GM23338 (cell line): ENCODE data around the gene TXN. TPM values are rescaled to one million over a fixed set of nuclear protein-coding genes. Genes with fewer than 3 reads are reported as not detected.

Experiments
- ATAC-seq: fragments of 200-7000 bp; cut with Tn5 transposase; 3 replicates; pipeline ENCODE4 v1.9.1; 2020
- DNase-seq: peaks from one replicate; pipeline ENCODE4 v3.0.0-alpha.2; 2015; ENCODE audit warnings: low spot score
- H2AFZ ChIP-seq: fragments of 200-600 bp; sonication (generic); 2 replicates; pipeline ENCODE4 v1.8.0; 2016; ENCODE audit warnings: antibody characterized with exemption, mild to moderate bottlenecking, moderate library complexity
- H3F3A ChIP-seq: fragments of 200-600 bp; sonication (generic); replicated peaks from 2 replicates; pipeline ENCODE4 v1.8.0; 2017; ENCODE audit warnings: antibody characterized with exemption, mixed run types, low read depth
- H3K27ac ChIP-seq: fragments of 200-600 bp; sonication (generic); 2 replicates; pipeline ENCODE4 v1.6.1; 2016; ENCODE audit warnings: low read depth
- H3K27me3 ChIP-seq: fragments of 200-600 bp; sonication (generic); 2 replicates; pipeline ENCODE4 v1.8.0; 2016; ENCODE audit warnings: mild to moderate bottlenecking, mixed run types, moderate library complexity; ENCODE audit not compliant: insufficient read depth
- H3K36me3 ChIP-seq: fragments of 200-600 bp; sonication (generic); 2 replicates; pipeline ENCODE4 v1.8.0; 2016; ENCODE audit warnings: mild to moderate bottlenecking; ENCODE audit not compliant: insufficient read depth
- H3K4me1 ChIP-seq: fragments of 200-600 bp; sonication (generic); 2 replicates; pipeline ENCODE4 v1.8.0; 2016; ENCODE audit warnings: mild to moderate bottlenecking, moderate library complexity; ENCODE audit not compliant: insufficient read depth
- H3K4me2 ChIP-seq: fragments of 200-600 bp; sonication (generic); 2 replicates; pipeline ENCODE4 v1.7.1; 2017; ENCODE audit warnings: mixed run types
- H3K4me3 ChIP-seq: fragments of 200-600 bp; sonication (generic); 2 replicates; pipeline ENCODE4 v1.6.1; 2016; ENCODE audit warnings: mixed run types
- H3K79me2 ChIP-seq: fragments of 200-600 bp; sonication (generic); replicated peaks from 2 replicates; pipeline ENCODE4 v1.8.0; 2017; ENCODE audit warnings: mild to moderate bottlenecking; ENCODE audit not compliant: insufficient read depth
- H3K9me2 ChIP-seq: fragments of 200-600 bp; sonication (generic); 2 replicates; pipeline ENCODE4 v1.8.0; 2017; ENCODE audit not compliant: insufficient read depth
- H4K20me1 ChIP-seq: fragments of 200-600 bp; sonication (generic); replicated peaks from 2 replicates; pipeline ENCODE4 v1.8.0; 2017; ENCODE audit warnings: mild to moderate bottlenecking; ENCODE audit not compliant: insufficient read depth
- H3K27ac Mint-ChIP-seq: 2 replicates; pipeline ENCODE4 v1.8.0; 2020; ENCODE audit warnings: inconsistent platforms, mild to moderate bottlenecking, moderate library complexity, mixed read lengths
- H3K27me3 Mint-ChIP-seq: 3 replicates; pipeline ENCODE4 v1.8.0; 2022; ENCODE audit warnings: low read depth, mild to moderate bottlenecking, moderate library complexity, mixed read lengths, inconsistent platforms; ENCODE audit not compliant: insufficient read depth, poor library complexity
- H3K36me3 Mint-ChIP-seq: 3 replicates; pipeline ENCODE4 v1.8.0; 2021; ENCODE audit warnings: low read depth, mild to moderate bottlenecking, inconsistent platforms, moderate library complexity, mixed read lengths
- H3K4me1 Mint-ChIP-seq: 3 replicates; pipeline ENCODE4 v1.8.0; 2020; ENCODE audit warnings: mild to moderate bottlenecking, inconsistent platforms, mixed read lengths
- H3K4me3 Mint-ChIP-seq: 3 replicates; pipeline ENCODE4 v1.8.0; 2021; ENCODE audit warnings: moderate library complexity, mild to moderate bottlenecking, inconsistent platforms, mixed read lengths
- H3K9me3 Mint-ChIP-seq: 3 replicates; pipeline ENCODE4 v1.8.0; 2020; ENCODE audit warnings: moderate library complexity, mild to moderate bottlenecking, inconsistent platforms, mixed read lengths
- CREB1 ChIP-seq: fragments of 250-450 bp; sonication (Bioruptor Pico); IDR thresholded peaks from 2 replicates; pipeline ENCODE4 v1.5.0; 2020; ENCODE audit warnings: low read depth, mild to moderate bottlenecking, moderate library complexity
- EZH2phosphoT487 ChIP-seq: fragments of 200-600 bp; sonication (generic); IDR thresholded peaks from one replicate; pipeline ENCODE4 v1.8.1; 2018; ENCODE audit warnings: antibody characterized with exemption; ENCODE audit not compliant: unreplicated experiment
- JUNB ChIP-seq: IDR thresholded peaks from one replicate; pipeline ENCODE4 v1.6.1; 2016; ENCODE audit warnings: antibody characterized with exemption; ENCODE audit not compliant: unreplicated experiment
- NANOG ChIP-seq: IDR thresholded peaks from 2 replicates; pipeline ENCODE4 v1.6.1; 2016; ENCODE audit warnings: antibody characterized with exemption, borderline replicate concordance
- POLR2AphosphoS5 ChIP-seq: IDR thresholded peaks from 2 replicates; pipeline ENCODE4 v1.6.1; 2016; ENCODE audit warnings: antibody characterized with exemption, low read depth
- STAT1 ChIP-seq: IDR thresholded peaks from one replicate; pipeline ENCODE4 v1.6.1; 2016; ENCODE audit warnings: antibody characterized with exemption; ENCODE audit not compliant: unreplicated experiment
- ZNF114 ChIP-seq: fragments of 250-450 bp; sonication (Bioruptor Pico); IDR thresholded peaks from 2 replicates; pipeline ENCODE4 v1.5.0; 2020; ENCODE audit warnings: mild to moderate bottlenecking, moderate library complexity
- ZNF331 ChIP-seq: fragments of 250-450 bp; sonication (Bioruptor Pico); IDR thresholded peaks from 2 replicates; pipeline ENCODE4 v1.5.0; 2020; ENCODE audit warnings: low read depth, mild to moderate bottlenecking, moderate library complexity
- polyA plus RNA-seq: library from polyadenylated mRNA; unstranded; fragments of >200 nt; fragmentation: Nextera tagmentation; extraction: Ambion mirVana; gene quantifications from 2 replicates; pipeline ENCODE4 v1.2.1, GENCODE V29; 2016
- total RNA-seq: library from RNA; depleted of rRNA; stranded (reverse); fragments of >200 nt; shearing (Covaris generic); gene quantifications from 2 replicates; pipeline ENCODE4 v1.2.3, GENCODE V29; 2014
- TF ChIP-seq, protein P1 (sequence below): IDR thresholded peaks from 2 replicates; pipeline ENCODE4 v1.6.1; 2016; ENCODE audit warnings: antibody characterized with exemption
- TF ChIP-seq, protein P2 (sequence below): fragments of 250-450 bp; sonication (Bioruptor Pico); IDR thresholded peaks from 2 replicates; pipeline ENCODE4 v1.5.0; 2020; ENCODE audit warnings: mild to moderate bottlenecking, moderate library complexity
- TF ChIP-seq, protein P3 (sequence below): IDR thresholded peaks from one replicate; pipeline ENCODE4 v1.6.1; 2018; ENCODE audit warnings: antibody characterized with exemption; ENCODE audit not compliant: unreplicated experiment

TXN gene
- total and polyA plus RNA-seq, 2 experiments from 2014 or later: 177 to 1,031 TPM

- DNase-seq (no peak), ATAC-seq (no peak)
- Histone ChIP-seq H3K4me1 (peaks cover 27% of the 10 kb centered on the region), H2AFZ (no peak overlapping the region), H3K27me3 (no peaks in the 10 kb centered on the region), H3K9me2 (no peaks in the 10 kb centered on the region), H4K20me1 (peaks cover 26% of the 10 kb centered on the region), H3K4me2 (peak overlapping the region; percentile 85), H3K4me3 (peak overlapping the region; percentile 91), H3K27ac (no peak overlapping the region), H3K36me3 (peaks cover 6% of the 10 kb centered on the region), H3K79me2 (peaks cover 74% of the 10 kb centered on the region), H3F3A (peaks cover 9% of the 10 kb centered on the region; the same call in 1 of the 2 replicates)
- H3K36me3 Mint-ChIP-seq: peaks cover 15% of the 10 kb centered on the region
- peaks cover 2% of the 10 kb centered on the region; the same call in 1 of the 3 replicates for H3K9me3 Mint-ChIP-seq
- peak overlapping the region; percentile 98 for H3K4me3 Mint-ChIP-seq
- H3K27me3 Mint-ChIP-seq: peaks cover 19% of the 10 kb centered on the region
- H3K27ac Mint-ChIP-seq: no peak overlapping the region
- no peak for TF ChIP-seq JUNB
- peaks cover 44% of the 10 kb centered on the region for H3K4me1 Mint-ChIP-seq
Measured at GRCh38 chr9:110254500-110254899, 1.8 kb downstream of the TXN start.

DNA sequence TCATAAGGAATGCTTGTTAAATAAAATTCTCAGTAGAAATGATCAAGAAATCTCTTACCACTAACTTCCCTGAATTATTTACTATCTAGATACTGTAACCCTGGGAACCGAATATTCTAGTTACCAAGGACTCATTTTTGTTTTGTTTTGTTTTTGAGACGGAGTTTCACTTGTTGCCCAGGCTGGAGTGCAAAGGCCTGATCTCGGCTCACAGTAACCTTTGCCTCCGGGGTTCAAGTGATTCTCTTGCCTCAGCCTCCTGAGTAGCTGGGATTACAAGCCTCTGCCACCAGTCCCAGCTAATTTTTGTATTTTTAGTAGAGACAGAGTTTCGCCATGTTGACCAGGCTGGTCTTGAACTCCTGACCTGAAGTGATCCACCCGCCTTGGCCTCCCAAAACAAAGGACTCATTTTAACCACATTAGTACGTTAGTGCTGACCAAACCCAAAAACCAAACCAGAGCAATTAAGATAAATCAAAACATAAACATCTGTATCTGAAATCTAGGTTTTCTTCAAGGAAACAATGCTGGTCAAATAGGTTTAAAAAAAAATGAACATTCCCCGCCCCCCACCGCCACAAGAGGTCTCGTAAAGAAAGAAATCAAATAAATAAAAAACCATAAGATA, 3.7 kb downstream of the TXN start:
- Mint-ChIP-seq H3K27ac (no peak overlapping the region), H3K4me3 (no peak overlapping the region; the same call in 2 of the 3 replicates)
- TF ChIP-seq CREB1 (no peak), ZNF114 (CRISPR knock-in tag) (no peak), POLR2AphosphoS5 (no peak), NANOG (no peak), EZH2phosphoT487 (no peak), STAT1 (no peak), ZNF331 (no peak), JUNB (no peak)
- TF ChIP-seq, protein P1, sequence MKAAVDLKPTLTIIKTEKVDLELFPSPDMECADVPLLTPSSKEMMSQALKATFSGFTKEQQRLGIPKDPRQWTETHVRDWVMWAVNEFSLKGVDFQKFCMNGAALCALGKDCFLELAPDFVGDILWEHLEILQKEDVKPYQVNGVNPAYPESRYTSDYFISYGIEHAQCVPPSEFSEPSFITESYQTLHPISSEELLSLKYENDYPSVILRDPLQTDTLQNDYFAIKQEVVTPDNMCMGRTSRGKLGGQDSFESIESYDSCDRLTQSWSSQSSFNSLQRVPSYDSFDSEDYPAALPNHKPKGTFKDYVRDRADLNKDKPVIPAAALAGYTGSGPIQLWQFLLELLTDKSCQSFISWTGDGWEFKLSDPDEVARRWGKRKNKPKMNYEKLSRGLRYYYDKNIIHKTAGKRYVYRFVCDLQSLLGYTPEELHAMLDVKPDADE: no peak
- TF ChIP-seq, protein P2, sequence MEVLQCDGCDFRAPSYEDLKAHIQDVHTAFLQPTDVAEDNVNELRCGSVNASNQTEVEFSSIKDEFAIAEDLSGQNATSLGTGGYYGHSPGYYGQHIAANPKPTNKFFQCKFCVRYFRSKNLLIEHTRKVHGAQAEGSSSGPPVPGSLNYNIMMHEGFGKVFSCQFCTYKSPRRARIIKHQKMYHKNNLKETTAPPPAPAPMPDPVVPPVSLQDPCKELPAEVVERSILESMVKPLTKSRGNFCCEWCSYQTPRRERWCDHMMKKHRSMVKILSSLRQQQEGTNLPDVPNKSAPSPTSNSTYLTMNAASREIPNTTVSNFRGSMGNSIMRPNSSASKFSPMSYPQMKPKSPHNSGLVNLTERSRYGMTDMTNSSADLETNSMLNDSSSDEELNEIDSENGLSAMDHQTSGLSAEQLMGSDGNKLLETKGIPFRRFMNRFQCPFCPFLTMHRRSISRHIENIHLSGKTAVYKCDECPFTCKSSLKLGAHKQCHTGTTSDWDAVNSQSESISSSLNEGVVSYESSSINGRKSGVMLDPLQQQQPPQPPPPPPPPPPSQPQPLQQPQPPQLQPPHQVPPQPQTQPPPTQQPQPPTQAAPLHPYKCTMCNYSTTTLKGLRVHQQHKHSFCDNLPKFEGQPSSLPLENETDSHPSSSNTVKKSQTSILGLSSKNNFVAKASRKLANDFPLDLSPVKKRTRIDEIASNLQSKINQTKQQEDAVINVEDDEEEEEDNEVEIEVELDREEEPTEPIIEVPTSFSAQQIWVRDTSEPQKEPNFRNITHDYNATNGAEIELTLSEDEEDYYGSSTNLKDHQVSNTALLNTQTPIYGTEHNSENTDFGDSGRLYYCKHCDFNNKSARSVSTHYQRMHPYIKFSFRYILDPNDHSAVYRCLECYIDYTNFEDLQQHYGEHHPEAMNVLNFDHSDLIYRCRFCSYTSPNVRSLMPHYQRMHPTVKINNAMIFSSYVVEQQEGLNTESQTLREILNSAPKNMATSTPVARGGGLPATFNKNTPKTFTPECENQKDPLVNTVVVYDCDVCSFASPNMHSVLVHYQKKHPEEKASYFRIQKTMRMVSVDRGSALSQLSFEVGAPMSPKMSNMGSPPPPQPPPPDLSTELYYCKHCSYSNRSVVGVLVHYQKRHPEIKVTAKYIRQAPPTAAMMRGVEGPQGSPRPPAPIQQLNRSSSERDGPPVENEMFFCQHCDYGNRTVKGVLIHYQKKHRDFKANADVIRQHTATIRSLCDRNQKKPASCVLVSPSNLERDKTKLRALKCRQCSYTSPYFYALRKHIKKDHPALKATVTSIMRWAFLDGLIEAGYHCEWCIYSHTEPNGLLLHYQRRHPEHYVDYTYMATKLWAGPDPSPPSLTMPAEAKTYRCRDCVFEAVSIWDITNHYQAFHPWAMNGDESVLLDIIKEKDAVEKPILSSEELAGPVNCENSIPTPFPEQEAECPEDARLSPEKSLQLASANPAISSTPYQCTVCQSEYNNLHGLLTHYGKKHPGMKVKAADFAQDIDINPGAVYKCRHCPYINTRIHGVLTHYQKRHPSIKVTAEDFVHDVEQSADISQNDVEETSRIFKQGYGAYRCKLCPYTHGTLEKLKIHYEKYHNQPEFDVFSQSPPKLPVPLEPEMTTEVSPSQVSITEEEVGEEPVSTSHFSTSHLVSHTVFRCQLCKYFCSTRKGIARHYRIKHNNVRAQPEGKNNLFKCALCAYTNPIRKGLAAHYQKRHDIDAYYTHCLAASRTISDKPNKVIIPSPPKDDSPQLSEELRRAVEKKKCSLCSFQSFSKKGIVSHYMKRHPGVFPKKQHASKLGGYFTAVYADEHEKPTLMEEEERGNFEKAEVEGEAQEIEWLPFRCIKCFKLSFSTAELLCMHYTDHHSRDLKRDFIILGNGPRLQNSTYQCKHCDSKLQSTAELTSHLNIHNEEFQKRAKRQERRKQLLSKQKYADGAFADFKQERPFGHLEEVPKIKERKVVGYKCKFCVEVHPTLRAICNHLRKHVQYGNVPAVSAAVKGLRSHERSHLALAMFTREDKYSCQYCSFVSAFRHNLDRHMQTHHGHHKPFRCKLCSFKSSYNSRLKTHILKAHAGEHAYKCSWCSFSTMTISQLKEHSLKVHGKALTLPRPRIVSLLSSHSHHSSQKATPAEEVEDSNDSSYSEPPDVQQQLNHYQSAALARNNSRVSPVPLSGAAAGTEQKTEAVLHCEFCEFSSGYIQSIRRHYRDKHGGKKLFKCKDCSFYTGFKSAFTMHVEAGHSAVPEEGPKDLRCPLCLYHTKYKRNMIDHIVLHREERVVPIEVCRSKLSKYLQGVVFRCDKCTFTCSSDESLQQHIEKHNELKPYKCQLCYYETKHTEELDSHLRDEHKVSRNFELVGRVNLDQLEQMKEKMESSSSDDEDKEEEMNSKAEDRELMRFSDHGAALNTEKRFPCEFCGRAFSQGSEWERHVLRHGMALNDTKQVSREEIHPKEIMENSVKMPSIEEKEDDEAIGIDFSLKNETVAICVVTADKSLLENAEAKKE: no peak
- TF ChIP-seq, protein P3, sequence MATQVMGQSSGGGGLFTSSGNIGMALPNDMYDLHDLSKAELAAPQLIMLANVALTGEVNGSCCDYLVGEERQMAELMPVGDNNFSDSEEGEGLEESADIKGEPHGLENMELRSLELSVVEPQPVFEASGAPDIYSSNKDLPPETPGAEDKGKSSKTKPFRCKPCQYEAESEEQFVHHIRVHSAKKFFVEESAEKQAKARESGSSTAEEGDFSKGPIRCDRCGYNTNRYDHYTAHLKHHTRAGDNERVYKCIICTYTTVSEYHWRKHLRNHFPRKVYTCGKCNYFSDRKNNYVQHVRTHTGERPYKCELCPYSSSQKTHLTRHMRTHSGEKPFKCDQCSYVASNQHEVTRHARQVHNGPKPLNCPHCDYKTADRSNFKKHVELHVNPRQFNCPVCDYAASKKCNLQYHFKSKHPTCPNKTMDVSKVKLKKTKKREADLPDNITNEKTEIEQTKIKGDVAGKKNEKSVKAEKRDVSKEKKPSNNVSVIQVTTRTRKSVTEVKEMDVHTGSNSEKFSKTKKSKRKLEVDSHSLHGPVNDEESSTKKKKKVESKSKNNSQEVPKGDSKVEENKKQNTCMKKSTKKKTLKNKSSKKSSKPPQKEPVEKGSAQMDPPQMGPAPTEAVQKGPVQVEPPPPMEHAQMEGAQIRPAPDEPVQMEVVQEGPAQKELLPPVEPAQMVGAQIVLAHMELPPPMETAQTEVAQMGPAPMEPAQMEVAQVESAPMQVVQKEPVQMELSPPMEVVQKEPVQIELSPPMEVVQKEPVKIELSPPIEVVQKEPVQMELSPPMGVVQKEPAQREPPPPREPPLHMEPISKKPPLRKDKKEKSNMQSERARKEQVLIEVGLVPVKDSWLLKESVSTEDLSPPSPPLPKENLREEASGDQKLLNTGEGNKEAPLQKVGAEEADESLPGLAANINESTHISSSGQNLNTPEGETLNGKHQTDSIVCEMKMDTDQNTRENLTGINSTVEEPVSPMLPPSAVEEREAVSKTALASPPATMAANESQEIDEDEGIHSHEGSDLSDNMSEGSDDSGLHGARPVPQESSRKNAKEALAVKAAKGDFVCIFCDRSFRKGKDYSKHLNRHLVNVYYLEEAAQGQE: no peak

More for the DNA sequence above, 3.7 kb downstream of the TXN start:
- no peak overlapping the region for H3K27ac ChIP-seq
- ATAC-seq: no peak
- H3F3A ChIP-seq: peaks cover 3% of the 10 kb centered on the region; the same call in 1 of the 2 replicates
- no peak overlapping the region for H3K4me2 ChIP-seq
- H3K79me2 ChIP-seq: peaks cover 84% of the 10 kb centered on the region
- peaks cover 19% of the 10 kb centered on the region for H3K4me1 ChIP-seq
- H3K27me3 ChIP-seq: no peaks in the 10 kb centered on the region
- peaks cover 17% of the 10 kb centered on the region for H3K27me3 Mint-ChIP-seq
- no peak overlapping the region for H3K4me3 ChIP-seq
- peak; percentile 7 for DNase-seq
- peaks cover 16% of the 10 kb centered on the region for H3K36me3 ChIP-seq
- peaks cover 31% of the 10 kb centered on the region for H3K4me1 Mint-ChIP-seq
- H3K9me2 ChIP-seq: no peaks in the 10 kb centered on the region
- peaks cover 27% of the 10 kb centered on the region for H3K36me3 Mint-ChIP-seq
- H2AFZ ChIP-seq: no peak overlapping the region
- H3K9me3 Mint-ChIP-seq: peaks cover 2% of the 10 kb centered on the region; the same call in 1 of the 3 replicates
- H4K20me1 ChIP-seq: peaks cover 31% of the 10 kb centered on the region
